IPS-18a (cell line): ENCODE results near the gene TTC28.

Experiments used
- H3K27ac ChIP-seq: one replicate; pipeline ENCODE4 v1.5.1; 2013; ENCODE audit warnings: low read length
- H3K27me3 ChIP-seq: one replicate; pipeline ENCODE4 v1.6.1; 2013; ENCODE audit warnings: mild to moderate bottlenecking, low read length; ENCODE audit not compliant: control insufficient read depth, insufficient read depth
- H3K36me3 ChIP-seq: one replicate; pipeline ENCODE4 v1.6.1; 2013; ENCODE audit warnings: low read depth, low read length; ENCODE audit not compliant: control insufficient read depth
- H3K4me1 ChIP-seq: one replicate; pipeline ENCODE4 v1.6.1; 2013; ENCODE audit warnings: low read depth, low read length; ENCODE audit not compliant: control insufficient read depth
- H3K4me3 ChIP-seq: one replicate; pipeline ENCODE4 v1.5.1; 2013; ENCODE audit warnings: low read length
- H3K9ac ChIP-seq: one replicate; pipeline ENCODE4 v1.6.1; 2013; ENCODE audit warnings: mild to moderate bottlenecking, low read length, moderate library complexity
- H3K9me3 ChIP-seq: one replicate; pipeline ENCODE4 v1.6.1; 2013; ENCODE audit warnings: low read depth, low read length; ENCODE audit not compliant: control insufficient read depth

Gene TTC28

GRCh38 chr22:28329186-28330073, 350.2 kb downstream of the TTC28 start:
- no peaks in the 10 kb centered on the region for H3K9me3 ChIP-seq
- H3K4me1 ChIP-seq: peaks cover 11% of the 10 kb centered on the region
- H3K9ac ChIP-seq: no peak overlapping the region
- H3K27me3 ChIP-seq: no peaks in the 10 kb centered on the region
- no peak overlapping the region for H3K4me3 ChIP-seq
- no peak overlapping the region for H3K27ac ChIP-seq
- no peaks in the 10 kb centered on the region for H3K36me3 ChIP-seq

GRCh38 chr22:28328756-28329155, 350.9 kb downstream of the TTC28 start:
- no peaks in the 10 kb centered on the region for H3K36me3 ChIP-seq
- H3K9ac ChIP-seq: no peak overlapping the region
- H3K27me3 ChIP-seq: no peaks in the 10 kb centered on the region
- H3K27ac ChIP-seq: no peak overlapping the region
- no peak overlapping the region for H3K4me3 ChIP-seq
- no peaks in the 10 kb centered on the region for H3K9me3 ChIP-seq
- peaks cover 11% of the 10 kb centered on the region for H3K4me1 ChIP-seq

- H3K4me3 ChIP-seq: no peak overlapping the region
- H3K27me3 ChIP-seq: no peaks in the 10 kb centered on the region
Observed at GRCh38 chr22:28316014-28316413, 363.6 kb downstream of the TTC28 start.

GRCh38 chr22:28314959-28315358, 364.7 kb downstream of the TTC28 start:
- Histone ChIP-seq H3K4me1 (no peaks in the 10 kb centered on the region), H3K4me3 (no peak overlapping the region), H3K27me3 (no peaks in the 10 kb centered on the region), H3K9me3 (no peaks in the 10 kb centered on the region), H3K36me3 (no peaks in the 10 kb centered on the region), H3K9ac (no peak overlapping the region), H3K27ac (no peak overlapping the region)

More at GRCh38 chr22:28316014-28316413, 363.6 kb downstream of the TTC28 start:
- Histone ChIP-seq H3K4me1 (no peaks in the 10 kb centered on the region), H3K27ac (no peak overlapping the region), H3K9me3 (no peaks in the 10 kb centered on the region), H3K9ac (no peak overlapping the region), H3K36me3 (no peaks in the 10 kb centered on the region)

- no peaks in the 10 kb centered on the region for H3K27me3 ChIP-seq
- H3K27ac ChIP-seq: no peak overlapping the region
Observed at GRCh38 chr22:28310299-28310698, 369.3 kb downstream of the TTC28 start.

GRCh38 chr22:28299753-28300152, 379.9 kb downstream of the TTC28 start:
- H3K9ac ChIP-seq: no peak overlapping the region
- no peak overlapping the region for H3K27ac ChIP-seq
- H3K4me1 ChIP-seq: peaks cover 3% of the 10 kb centered on the region
- H3K4me3 ChIP-seq: no peak overlapping the region
- H3K36me3 ChIP-seq: no peaks in the 10 kb centered on the region
- no peaks in the 10 kb centered on the region for H3K9me3 ChIP-seq
- H3K27me3 ChIP-seq: no peaks in the 10 kb centered on the region

More at GRCh38 chr22:28310299-28310698, 369.3 kb downstream of the TTC28 start:
- Histone ChIP-seq H3K4me1 (no peaks in the 10 kb centered on the region), H3K9me3 (no peaks in the 10 kb centered on the region), H3K36me3 (no peaks in the 10 kb centered on the region), H3K4me3 (no peak overlapping the region), H3K9ac (no peak overlapping the region)

- Histone ChIP-seq H3K4me1 (peaks cover 3% of the 10 kb centered on the region), H3K27me3 (no peaks in the 10 kb centered on the region), H3K9me3 (no peaks in the 10 kb centered on the region), H3K36me3 (no peaks in the 10 kb centered on the region), H3K9ac (no peak overlapping the region), H3K4me3 (no peak overlapping the region), H3K27ac (no peak overlapping the region)
Observed at GRCh38 chr22:28299309-28299708, 380.3 kb downstream of the TTC28 start.

- no peaks in the 10 kb centered on the region for H3K27me3 ChIP-seq
- peaks cover 3% of the 10 kb centered on the region for H3K4me1 ChIP-seq
- H3K4me3 ChIP-seq: no peak overlapping the region
Observed at GRCh38 chr22:28297504-28297903, 382.1 kb downstream of the TTC28 start.

GRCh38 chr22:28296452-28296851, 383.2 kb downstream of the TTC28 start:
- no peaks in the 10 kb centered on the region for H3K27me3 ChIP-seq
- H3K36me3 ChIP-seq: no peaks in the 10 kb centered on the region
- no peak overlapping the region for H3K9ac ChIP-seq
- no peak overlapping the region for H3K4me3 ChIP-seq
- H3K27ac ChIP-seq: no peak overlapping the region
- no peaks in the 10 kb centered on the region for H3K9me3 ChIP-seq
- peaks cover 3% of the 10 kb centered on the region for H3K4me1 ChIP-seq

More at GRCh38 chr22:28297504-28297903, 382.1 kb downstream of the TTC28 start:
- Histone ChIP-seq H3K9me3 (no peaks in the 10 kb centered on the region), H3K27ac (no peak overlapping the region), H3K9ac (no peak overlapping the region), H3K36me3 (no peaks in the 10 kb centered on the region)

- Histone ChIP-seq H3K9me3 (no peaks in the 10 kb centered on the region), H3K27ac (no peak overlapping the region), H3K4me3 (no peak overlapping the region), H3K9ac (no peak overlapping the region), H3K36me3 (no peaks in the 10 kb centered on the region), H3K4me1 (no peaks in the 10 kb centered on the region), H3K27me3 (no peaks in the 10 kb centered on the region)
Observed at GRCh38 chr22:28283068-28283654, 396.5 kb downstream of the TTC28 start.

- Histone ChIP-seq H3K27ac (no peak overlapping the region), H3K4me3 (no peak overlapping the region), H3K9ac (no peak overlapping the region), H3K36me3 (no peaks in the 10 kb centered on the region), H3K9me3 (no peaks in the 10 kb centered on the region), H3K27me3 (no peaks in the 10 kb centered on the region), H3K4me1 (no peaks in the 10 kb centered on the region)
Observed at GRCh38 chr22:28282405-28283067, 397.1 kb downstream of the TTC28 start.
